Heart left ventricle (tissue), 16 donors: Measurements from ENCODE around the gene TFF3. TPM values are rescaled to one million over a fixed set of nuclear protein-coding genes. Genes with fewer than 3 reads are reported as not detected.
A peak's percentile ranks its signal among the peaks of the same experiment; 100 is the strongest.

Experiments used
- ATAC-seq, 4 donors: fragments of 200-7000 bp; cut with Tn5 transposase; one replicate each; pipeline ENCODE4 v1.9.1; 2020 to 2022; ENCODE audit warnings: moderate library complexity in 4 of 4, mild to moderate bottlenecking in 3 of 4, moderate number of reproducible peaks in 1 of 4
- DNase-seq, 5 donors: peaks; one replicate each; pipeline ENCODE4 v3.0.0-alpha.2; 2020
- H3K27ac ChIP-seq, 12 donors: fragments of 200-600 bp; sonication (generic) in 4 of 12; one replicate each; pipeline versions ENCODE4 v1.5.0 to v1.8.0; 2016 to 2022; ENCODE audit warnings: mild to moderate bottlenecking in 2 of 12
- H3K27me3 ChIP-seq, 9 donors: fragments of 200-600 bp; sonication (generic) in 2 of 9; one replicate each; pipeline versions ENCODE4 v1.5.1 to v1.8.0; 2016 to 2022; ENCODE audit warnings: mild to moderate bottlenecking in 3 of 9
- H3K36me3 ChIP-seq, 9 donors: fragments of 200-600 bp; sonication (generic) in 2 of 9; one replicate each; pipeline versions ENCODE4 v1.5.0 to v1.8.0; 2018 to 2022; ENCODE audit warnings: mild to moderate bottlenecking in 2 of 9
- H3K4me1 ChIP-seq, 12 donors: fragments of 200-600 bp; sonication (generic) in 4 of 12; one replicate each; pipeline versions ENCODE4 v1.5.0 to v1.8.0; 2016 to 2022; ENCODE audit warnings: mild to moderate bottlenecking in 3 of 12
- H3K4me3 ChIP-seq, 12 donors: fragments of 200-600 bp; sonication (generic) in 4 of 12; one replicate each; pipeline versions ENCODE4 v1.5.0 to v1.8.0; 2017 to 2022; ENCODE audit warnings: mild to moderate bottlenecking in 9 of 12, moderate library complexity in 4 of 12
- H3K9me3 ChIP-seq, 12 donors: fragments of 200-600 bp; sonication (generic) in 4 of 12; one replicate each; pipeline versions ENCODE4 v1.5.0 to v1.8.0; 2016 to 2022; ENCODE audit warnings: mild to moderate bottlenecking in 1 of 12
- CTCF ChIP-seq, 12 donors: fragments of 200-600 bp; sonication (generic) in 4 of 12; IDR thresholded peaks; one replicate each; pipeline versions ENCODE4 v1.5.0 to v1.8.0; 2018 to 2022; ENCODE audit warnings: antibody characterized with exemption in 12 of 12, mild to moderate bottlenecking in 5 of 12
- POLR2A ChIP-seq, 2 donors: fragments of 450-650 bp; IDR thresholded peaks; one replicate each; pipeline ENCODE4 v1.6.1; 2017; ENCODE audit warnings: antibody characterized with exemption in 2 of 2, mild to moderate bottlenecking in 2 of 2, moderate library complexity in 2 of 2
- WGBS, 4 donors: extraction: QIAGEN DNeasy Blood & Tissue Kit in 2 of 4; methylation state at CpG; one replicate each; pipeline versions ENCODE4 v1.1.5 to v1.1.7; 2013 to 2018; 5-methylcytosine and 5-hydroxymethylcytosine counted together
- intact Hi-C, 10 donors: fragments of 100-400 bp; cut with DNase I; formaldehyde crosslinking; loops; one replicate each; pipeline versions ENCODE4 v1.11.1 to v1.14.2; 2022
- polyA plus RNA-seq, 2 donors: library from polyadenylated mRNA; stranded (reverse); fragments of 200-250 nt; gene quantifications; one replicate each; pipeline ENCODE4 v1.2.3, GENCODE V29; 2013
- total RNA-seq, 9 donors: library from RNA; depleted of rRNA in 2 of 9; stranded (reverse); fragments of >200 nt in 2 of 9; fragmentation: NEBNext Ultra II Directional in 3 of 9; extraction: Animal tissue kit (Norgen Biotek cat#: 25700) in 3 of 9; gene quantifications; one replicate each; pipeline versions ENCODE4 v1.1.0 to v1.2.4, GENCODE V29; 2016 to 2023
- donor health status: ischemic (EF 13 %, LVEDD 7.1; RV severe dilation, severe dysfunction).
- donor health status: healthy with polysubstance abuse.
- donor health status: DM: no; HTN: yes; CAD: no.
- donor health status: DM: no; HTN: no; CAD: no.
- donor health status: ischemic (EF 25% LVEDD 6.9; RV normal size, moderate dysfunction).
- donor health status: ischemic (EF 25% LVEDD 5.7; RV mildly dilated, moderate dysfunction).
- donor health status: healthy.
- donor health status: DM: yes; HTN: yes; CAD: no.
- donor health status: ischemic (EF 35%, LVEDD 5.7; RV mildly dilated, moderate dysfunction).
- donor health status: nonischemic (EF 11% LVEDD 7.7; RV severe dilation, severe dysfunction).
- donor health status: DM: yes; HTN: yes; CAD: no.
- donor health status: PGD.
- donor health status: ischemic (EF 29% LVEDD 5.4; RV normal size, mild dysfunction).
- donor health status: nonischemic (EF 23%, LVEDD 6.1; RV moderate dilation, normal function).

TFF3 gene
- total and polyA plus RNA-seq, 11 donors = 0.75 to 10.8 (median 3.0) TPM

DNA sequence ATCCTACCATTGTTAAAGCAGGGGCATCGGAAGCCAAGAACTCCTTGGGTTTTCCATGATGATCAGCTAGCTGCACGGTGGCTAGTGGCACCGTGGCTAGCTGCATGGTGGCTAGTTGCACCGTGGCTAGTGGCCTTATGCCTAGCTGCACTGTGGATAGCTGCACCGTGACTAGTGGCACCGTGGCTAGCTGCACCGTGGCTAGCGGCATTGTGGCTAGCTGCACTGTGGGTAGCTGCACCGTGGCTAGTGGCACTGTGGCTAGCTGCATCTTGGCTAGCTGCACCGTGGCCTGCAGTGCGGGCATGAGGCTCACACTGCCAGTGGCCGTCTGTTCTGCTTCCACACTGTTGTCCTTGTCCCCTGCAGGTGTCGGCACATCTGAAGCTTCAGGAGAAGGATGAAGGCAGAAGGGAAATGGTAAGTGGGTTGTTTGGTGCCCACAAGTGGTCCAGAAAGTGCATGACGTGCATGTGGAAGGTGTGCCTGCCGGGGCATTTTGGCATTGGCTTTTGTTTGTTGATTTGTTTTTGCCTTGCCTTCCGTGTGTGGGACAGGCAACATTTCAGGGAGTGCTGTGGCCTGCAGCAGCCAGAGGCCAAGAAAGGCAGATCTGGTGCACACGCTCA lies 38.6 kb downstream of the TFF3 start:
- Histone ChIP-seq H3K27ac (no peak overlapping the region), H3K27me3 (no peaks in the 10 kb centered on the region), H3K4me3 (no peak overlapping the region), H3K4me1 (no peaks in the 10 kb centered on the region), H3K36me3 (peaks cover 0 to 60% (median 16%) of the 10 kb centered on the region in 9 donors), H3K9me3 (no peaks in the 10 kb centered on the region)
- ATAC-seq (no peak), DNase-seq (no peak)
- intact Hi-C loops = no loop called here
- TF ChIP-seq POLR2A (IDR thresholded peaks at IDR 0.05) (no peak), CTCF (IDR thresholded peaks at IDR 0.05) (peak in 2 of 12 donors; percentile 15 to 20)
- WGBS, 4 donors = 91 to 95% (median 94%) methylated on average over 16 to 17 of the region's 17 CpGs

DNA sequence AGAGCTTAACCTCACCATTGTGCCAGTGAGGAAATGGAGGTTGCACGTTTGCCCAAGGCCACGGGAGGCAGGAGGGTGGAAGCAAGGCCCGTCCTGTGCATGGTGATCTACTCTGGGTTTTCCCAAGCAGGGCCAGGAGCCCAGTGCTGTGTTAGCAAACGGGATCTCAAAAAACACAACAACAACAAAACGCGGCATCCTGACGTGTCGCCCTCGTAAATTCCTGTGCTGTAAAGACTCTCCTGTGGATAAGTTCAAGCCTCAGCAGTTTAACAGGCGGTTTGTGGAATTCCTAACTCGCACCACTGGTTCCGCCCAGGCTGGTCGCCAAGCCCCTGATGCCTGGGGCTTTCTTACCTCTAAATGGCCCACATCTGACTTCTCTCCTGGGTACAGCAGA lies 39.1 kb downstream of the TFF3 start:
- TF ChIP-seq POLR2A (IDR thresholded peaks at IDR 0.05) (no peak), CTCF (IDR thresholded peaks at IDR 0.05) (no peak)
- H3K4me3 ChIP-seq = no peak overlapping the region
- H3K27me3 ChIP-seq = no peaks in the 10 kb centered on the region
- H3K27ac ChIP-seq = no peak overlapping the region
- H3K9me3 ChIP-seq = no peaks in the 10 kb centered on the region
- H3K4me1 ChIP-seq = no peaks in the 10 kb centered on the region
- DNase-seq (no peak), ATAC-seq (no peak)
- intact Hi-C loops = no loop called here
- WGBS, 4 donors = 91 to 94% (median 91%) methylated on average over 13 of the region's 13 CpGs
- H3K36me3 ChIP-seq = peaks cover 0 to 58% (median 16%) of the 10 kb centered on the region in 9 donors

- TF ChIP-seq CTCF (IDR thresholded peaks at IDR 0.05) = no peak
- no peak for TF ChIP-seq POLR2A (IDR thresholded peaks at IDR 0.05)
- peaks cover 0 to 12% (median under 1%) of the 10 kb centered on the region in 12 donors for H3K4me1 ChIP-seq
- DNase-seq = no peak
These were observed 42.1 kb downstream of the TFF3 start for GRCh38 chr21:42272984-42273600.

GRCh38 chr21:42272109-42272962 lies 42.9 kb downstream of the TFF3 start:
- no peak for TF ChIP-seq CTCF (IDR thresholded peaks at IDR 0.05)
- no peak for TF ChIP-seq POLR2A (IDR thresholded peaks at IDR 0.05)
- Histone ChIP-seq H3K36me3 (peaks cover 0 to 50% (median 16%) of the 10 kb centered on the region in 9 donors), H3K27ac (no peak overlapping the region), H3K9me3 (no peaks in the 10 kb centered on the region), H3K27me3 (no peaks in the 10 kb centered on the region), H3K4me3 (no peak overlapping the region), H3K4me1 (peaks cover 0 to 19% (median 2%) of the 10 kb centered on the region in 12 donors)
- DNase-seq (no peak), ATAC-seq (no peak)
- intact Hi-C loops = no loop called here
- 93 to 95% (median 95%) methylated on average over 13 to 15 of the region's 15 CpGs for WGBS, 4 donors

More at GRCh38 chr21:42272984-42273600, 42.1 kb downstream of the TFF3 start:
- peaks cover 0 to 52% (median 16%) of the 10 kb centered on the region in 9 donors for H3K36me3 ChIP-seq
- intact Hi-C loops = no loop called here
- no peak overlapping the region for H3K4me3 ChIP-seq
- H3K27ac ChIP-seq = no peak overlapping the region
- 91 to 94% (median 92%) methylated on average over 2 to 29 of the region's 29 CpGs for WGBS, 4 donors
- H3K27me3 ChIP-seq = no peaks in the 10 kb centered on the region
- H3K9me3 ChIP-seq = no peaks in the 10 kb centered on the region
- no peak for ATAC-seq
